HL-60/S4 (cell line): ENCODE results near the gene EHHADH.

Experiments
- in situ Hi-C: fragments of 300-500 bp; cut with MboI; formaldehyde crosslinking; loops from 2 replicates; pipeline ENCODE4 v1.14.3; 2022; ENCODE audit warnings: low sequenced_read_pairs

The EHHADH gene

GRCh38 chr3:185151101-185151963 lies 102.5 kb downstream of the EHHADH start:
- in situ Hi-C loops: no loop called here

- in situ Hi-C loops: no loop called here
Observed at GRCh38 chr3:185150561-185150960, 103.3 kb downstream of the EHHADH start.

GRCh38 chr3:185149591-185149990 lies 104.3 kb downstream of the EHHADH start:
- in situ Hi-C loops: no loop called here

- in situ Hi-C loops: no loop called here
Observed at GRCh38 chr3:185145511-185145910, 108.3 kb downstream of the EHHADH start.

GRCh38 chr3:185144784-185145183 lies 109.1 kb downstream of the EHHADH start:
- in situ Hi-C loops: no loop called here
